ENCODE data around the gene SERPINH1. TPM values are rescaled to one million over a fixed set of nuclear protein-coding genes. Genes with fewer than 3 reads are reported as not detected.

SERPINH1 gene
- total and polyA plus RNA-seq, 4 donors: 112 to 585 (median 287) TPM

DNA sequence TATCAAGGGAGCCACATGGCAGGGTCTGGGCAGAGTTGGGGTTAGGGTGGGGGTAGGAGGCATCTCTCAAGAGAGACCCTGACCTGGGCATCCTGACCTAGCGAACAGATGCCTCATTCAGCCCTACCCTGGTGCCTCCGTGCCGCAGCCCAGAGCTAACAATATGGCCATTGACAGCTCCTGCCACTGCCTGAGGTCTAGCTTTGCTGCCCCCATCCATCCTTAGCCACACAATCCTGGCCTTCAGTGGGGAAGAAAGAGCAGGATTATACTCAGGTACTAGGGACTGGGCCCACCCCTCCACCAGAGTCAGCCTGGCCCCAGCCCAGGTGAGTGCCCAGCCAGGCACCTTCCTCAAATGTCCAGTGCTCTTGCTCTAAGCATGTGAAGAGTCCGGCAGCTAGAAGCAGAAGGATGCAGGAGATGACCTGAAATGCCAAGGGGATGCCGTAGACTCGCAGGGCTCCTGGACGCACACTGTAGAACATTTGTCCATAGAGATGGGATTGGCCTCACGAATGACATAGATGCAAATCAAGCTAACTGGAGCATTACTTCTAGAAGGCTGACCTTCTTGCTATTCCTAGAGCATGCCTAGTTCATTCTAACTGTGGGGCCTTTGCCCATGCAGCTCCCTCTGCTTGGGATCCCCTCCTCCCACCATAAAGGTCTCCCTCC lies 13.3 kb upstream of the SERPINH1 start:
- ATAC-seq (ENCODE audit: insufficient read depth, low FRiP score) (no peak), DNase-seq (no peak)
- TF ChIP-seq CTCF (IDR thresholded peaks at IDR 0.05; ENCODE audit: control extremely low read depth, extremely low read depth): no peak
- 98 to 99% methylated on average over 8 of the region's 8 CpGs for WGBS, 2 donors
- peaks cover 0 to 18% (median 4%) of the 10 kb centered on the region in 5 donors for H3K4me1 ChIP-seq (ENCODE audit: control insufficient read depth in 5 of 5, insufficient read depth in 5 of 5, low read length in 5 of 5)
- H3K27me3 ChIP-seq (ENCODE audit: control insufficient read depth in 3 of 3, insufficient read depth in 3 of 3, low read length in 2 of 3): no peaks in the 10 kb centered on the region
- no peak overlapping the region for H3K9ac ChIP-seq (ENCODE audit: insufficient read depth in 1 of 2, low read length in 2 of 2)
- no peaks in the 10 kb centered on the region for H3K36me3 ChIP-seq (ENCODE audit: control insufficient read depth in 4 of 4, insufficient read depth in 4 of 4, low read length in 4 of 4)
- H3K4me3 ChIP-seq: no peak overlapping the region
- no peaks in the 10 kb centered on the region for H3K9me3 ChIP-seq (ENCODE audit: control insufficient read depth in 4 of 4, insufficient read depth in 3 of 4, low read length in 3 of 4)
- no peak overlapping the region for H3K27ac ChIP-seq (ENCODE audit: low read depth in 1 of 2, low read length in 1 of 2)

- WGBS, 2 donors: 87 to 90% methylated on average over 5 of the region's 5 CpGs
- Histone ChIP-seq H3K4me1 (ENCODE audit: control insufficient read depth in 5 of 5, insufficient read depth in 5 of 5, low read length in 5 of 5) (peaks cover 0 to 23% (median 7%) of the 10 kb centered on the region in 5 donors), H3K9ac (ENCODE audit: insufficient read depth in 1 of 2, low read length in 2 of 2) (no peak overlapping the region), H3K9me3 (ENCODE audit: control insufficient read depth in 4 of 4, insufficient read depth in 3 of 4, low read length in 3 of 4) (no peaks in the 10 kb centered on the region), H3K27me3 (ENCODE audit: control insufficient read depth in 3 of 3, insufficient read depth in 3 of 3, low read length in 2 of 3) (no peaks in the 10 kb centered on the region), H3K27ac (ENCODE audit: low read depth in 1 of 2, low read length in 1 of 2) (no peak overlapping the region), H3K36me3 (ENCODE audit: control insufficient read depth in 4 of 4, insufficient read depth in 4 of 4, low read length in 4 of 4) (no peaks in the 10 kb centered on the region), H3K4me3 (no peak overlapping the region)
- no peak for TF ChIP-seq CTCF (IDR thresholded peaks at IDR 0.05; ENCODE audit: control extremely low read depth, extremely low read depth)
- DNase-seq (no peak), ATAC-seq (ENCODE audit: insufficient read depth, low FRiP score) (no peak)
These were observed 12.6 kb upstream of the SERPINH1 start for GRCh38 chr11:75549370-75549958.

- H3K4me3 ChIP-seq: no peak overlapping the region
- H3K9me3 ChIP-seq (ENCODE audit: control insufficient read depth in 4 of 4, insufficient read depth in 3 of 4, low read length in 3 of 4): no peaks in the 10 kb centered on the region
- no peak for ATAC-seq (ENCODE audit: insufficient read depth, low FRiP score)
- no peaks in the 10 kb centered on the region for H3K36me3 ChIP-seq (ENCODE audit: control insufficient read depth in 4 of 4, insufficient read depth in 4 of 4, low read length in 4 of 4)
- peak overlapping the region in 1 of 2 donors; percentile 86 for H3K27ac ChIP-seq (ENCODE audit: low read depth in 1 of 2, low read length in 1 of 2)
- TF ChIP-seq CTCF (IDR thresholded peaks at IDR 0.05; ENCODE audit: control extremely low read depth, extremely low read depth): no peak
- H3K9ac ChIP-seq (ENCODE audit: insufficient read depth in 1 of 2, low read length in 2 of 2): no peak overlapping the region
- 89 to 95% methylated on average over 6 of the region's 6 CpGs for WGBS, 2 donors
- no peaks in the 10 kb centered on the region for H3K27me3 ChIP-seq (ENCODE audit: control insufficient read depth in 3 of 3, insufficient read depth in 3 of 3, low read length in 2 of 3)
- no peak for DNase-seq
- H3K4me1 ChIP-seq (ENCODE audit: control insufficient read depth in 5 of 5, insufficient read depth in 5 of 5, low read length in 5 of 5): peaks cover 0 to 42% (median 20%) of the 10 kb centered on the region in 5 donors
These were observed 8.9 kb upstream of the SERPINH1 start for GRCh38 chr11:75553182-75553581.

All from lung (tissue), 12 donors.